ENCODE measurements around the gene ATP2B2. TPM values are rescaled to one million over a fixed set of nuclear protein-coding genes. Genes with fewer than 3 reads are reported as not detected.
A peak's percentile ranks its signal among the peaks of the same experiment; 100 is the strongest.

The ATP2B2 gene
- total RNA-seq, 1 experiment from 2014 or later: not detected

- H3K4me1 Mint-ChIP-seq (ENCODE audit: low read depth, unreplicated experiment): no peaks in the 10 kb centered on the region
- CTCF ChIA-PET: no interaction called here
- H3K4me3 Mint-ChIP-seq (ENCODE audit: low read depth, unreplicated experiment): no peak overlapping the region
- no peaks in the 10 kb centered on the region for H3K36me3 Mint-ChIP-seq (ENCODE audit: insufficient read depth, unreplicated experiment)
- H3K9me3 Mint-ChIP-seq (ENCODE audit: low read depth, unreplicated experiment): no peaks in the 10 kb centered on the region
- no TSS peak for BruUV-seq (replicated peaks)
- TF ChIP-seq CTCF (IDR thresholded peaks at IDR 0.05; ENCODE audit: unreplicated experiment): no peak
- H3K27ac Mint-ChIP-seq (ENCODE audit: unreplicated experiment): no peak overlapping the region
- DNase-seq: no peak
- intact Hi-C loops (cut with micrococcal nuclease; ENCODE audit: unreplicated experiment): no loop called here
- peaks cover 100% of the 10 kb centered on the region for H3K27me3 Mint-ChIP-seq (ENCODE audit: unreplicated experiment)
Measured at GRCh38 chr3:10329495-10330015, 175.8 kb downstream of the ATP2B2 start.

GRCh38 chr3:10328460-10329071 lies 176.8 kb downstream of the ATP2B2 start:
- H3K27me3 Mint-ChIP-seq (ENCODE audit: unreplicated experiment): peaks cover 100% of the 10 kb centered on the region
- H3K36me3 Mint-ChIP-seq (ENCODE audit: insufficient read depth, unreplicated experiment): no peaks in the 10 kb centered on the region
- H3K4me1 Mint-ChIP-seq (ENCODE audit: low read depth, unreplicated experiment): no peaks in the 10 kb centered on the region
- BruUV-seq (replicated peaks): no TSS peak
- H3K9me3 Mint-ChIP-seq (ENCODE audit: low read depth, unreplicated experiment): no peaks in the 10 kb centered on the region
- intact Hi-C loops (cut with micrococcal nuclease; ENCODE audit: unreplicated experiment): no loop called here
- CTCF ChIA-PET: no interaction called here
- no peak overlapping the region for H3K27ac Mint-ChIP-seq (ENCODE audit: unreplicated experiment)
- TF ChIP-seq CTCF (IDR thresholded peaks at IDR 0.05; ENCODE audit: unreplicated experiment): no peak
- DNase-seq: no peak
- H3K4me3 Mint-ChIP-seq (ENCODE audit: low read depth, unreplicated experiment): no peak overlapping the region

- Mint-ChIP-seq H3K4me1 (ENCODE audit: low read depth, unreplicated experiment) (no peaks in the 10 kb centered on the region), H3K36me3 (ENCODE audit: insufficient read depth, unreplicated experiment) (no peaks in the 10 kb centered on the region), H3K27ac (ENCODE audit: unreplicated experiment) (no peak overlapping the region), H3K4me3 (ENCODE audit: low read depth, unreplicated experiment) (no peak overlapping the region), H3K27me3 (ENCODE audit: unreplicated experiment) (peaks cover 96% of the 10 kb centered on the region), H3K9me3 (ENCODE audit: low read depth, unreplicated experiment) (no peaks in the 10 kb centered on the region)
- BruUV-seq (replicated peaks): no TSS peak
- DNase-seq: no peak
- intact Hi-C loops (cut with micrococcal nuclease; ENCODE audit: unreplicated experiment): no loop called here
- no peak for TF ChIP-seq CTCF (IDR thresholded peaks at IDR 0.05; ENCODE audit: unreplicated experiment)
- CTCF ChIA-PET: interaction anchor here (0.6 kb wide), 1 partner anchor 281 kb away, joined by 3 read pairs; no protein-coding TSS in a partner anchor
Measured at GRCh38 chr3:10327592-10327991, 177.8 kb downstream of the ATP2B2 start.

GRCh38 chr3:10322352-10322710 lies 183.1 kb downstream of the ATP2B2 start:
- TF ChIP-seq CTCF (IDR thresholded peaks at IDR 0.05; ENCODE audit: unreplicated experiment): peak; percentile 15
- Mint-ChIP-seq H3K4me3 (ENCODE audit: low read depth, unreplicated experiment) (no peak overlapping the region), H3K27me3 (ENCODE audit: unreplicated experiment) (peaks cover 43% of the 10 kb centered on the region), H3K4me1 (ENCODE audit: low read depth, unreplicated experiment) (no peaks in the 10 kb centered on the region), H3K36me3 (ENCODE audit: insufficient read depth, unreplicated experiment) (peaks cover 32% of the 10 kb centered on the region), H3K27ac (ENCODE audit: unreplicated experiment) (no peak overlapping the region), H3K9me3 (ENCODE audit: low read depth, unreplicated experiment) (no peaks in the 10 kb centered on the region)
- intact Hi-C loops (cut with micrococcal nuclease; ENCODE audit: unreplicated experiment): no loop called here
- CTCF ChIA-PET: interaction anchor here (0.7 to 1.1 kb wide), 3 partner anchors 16 to 218 kb away, joined by 3 to 4 read pairs (median 3); no protein-coding TSS in a partner anchor
- no TSS peak for BruUV-seq (replicated peaks)
- DNase-seq: peak; percentile 24
